ENCODE measurements around the gene IGFBP4. TPM values are rescaled to one million over a fixed set of nuclear protein-coding genes. Genes with fewer than 3 reads are reported as not detected.

IGFBP4 gene
- total RNA-seq, 2 donors from 2014 or later = 88.7 to 315 TPM

DNA sequence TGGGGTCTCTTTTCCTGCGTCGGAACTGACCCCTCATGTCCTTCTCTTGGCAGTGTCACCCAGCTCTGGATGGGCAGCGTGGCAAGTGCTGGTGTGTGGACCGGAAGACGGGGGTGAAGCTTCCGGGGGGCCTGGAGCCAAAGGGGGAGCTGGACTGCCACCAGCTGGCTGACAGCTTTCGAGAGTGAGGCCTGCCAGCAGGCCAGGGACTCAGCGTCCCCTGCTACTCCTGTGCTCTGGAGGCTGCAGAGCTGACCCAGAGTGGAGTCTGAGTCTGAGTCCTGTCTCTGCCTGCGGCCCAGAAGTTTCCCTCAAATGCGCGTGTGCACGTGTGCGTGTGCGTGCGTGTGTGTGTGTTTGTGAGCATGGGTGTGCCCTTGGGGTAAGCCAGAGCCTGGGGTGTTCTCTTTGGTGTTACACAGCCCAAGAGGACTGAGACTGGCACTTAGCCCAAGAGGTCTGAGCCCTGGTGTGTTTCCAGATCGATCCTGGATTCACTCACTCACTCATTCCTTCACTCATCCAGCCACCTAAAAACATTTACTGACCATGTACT lies 13.2 kb downstream of the IGFBP4 start:
- ATAC-seq (no peak), DNase-seq (no peak)
- no peaks in the 10 kb centered on the region for H3K36me3 ChIP-seq (replicated peaks in 1 of 2; ENCODE audit: insufficient read depth in 1 of 2, low read depth in 2 of 2)
- H3K27ac ChIP-seq = peak overlapping the region in 1 of 4 donors; percentile 11
- TF ChIP-seq, protein P1, sequence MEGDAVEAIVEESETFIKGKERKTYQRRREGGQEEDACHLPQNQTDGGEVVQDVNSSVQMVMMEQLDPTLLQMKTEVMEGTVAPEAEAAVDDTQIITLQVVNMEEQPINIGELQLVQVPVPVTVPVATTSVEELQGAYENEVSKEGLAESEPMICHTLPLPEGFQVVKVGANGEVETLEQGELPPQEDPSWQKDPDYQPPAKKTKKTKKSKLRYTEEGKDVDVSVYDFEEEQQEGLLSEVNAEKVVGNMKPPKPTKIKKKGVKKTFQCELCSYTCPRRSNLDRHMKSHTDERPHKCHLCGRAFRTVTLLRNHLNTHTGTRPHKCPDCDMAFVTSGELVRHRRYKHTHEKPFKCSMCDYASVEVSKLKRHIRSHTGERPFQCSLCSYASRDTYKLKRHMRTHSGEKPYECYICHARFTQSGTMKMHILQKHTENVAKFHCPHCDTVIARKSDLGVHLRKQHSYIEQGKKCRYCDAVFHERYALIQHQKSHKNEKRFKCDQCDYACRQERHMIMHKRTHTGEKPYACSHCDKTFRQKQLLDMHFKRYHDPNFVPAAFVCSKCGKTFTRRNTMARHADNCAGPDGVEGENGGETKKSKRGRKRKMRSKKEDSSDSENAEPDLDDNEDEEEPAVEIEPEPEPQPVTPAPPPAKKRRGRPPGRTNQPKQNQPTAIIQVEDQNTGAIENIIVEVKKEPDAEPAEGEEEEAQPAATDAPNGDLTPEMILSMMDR (IDR thresholded peaks at IDR 0.05) = no peak
- TF ChIP-seq POLR2A (IDR thresholded peaks at IDR 0.05) = no peak
- no peaks in the 10 kb centered on the region for H3K27me3 ChIP-seq
- intact Hi-C loops (cut with DNase I) = no loop called here
- 74 to 81% methylated on average over 6 to 16 of the region's 16 CpGs for WGBS, 2 donors
- no peaks in the 10 kb centered on the region for H3K9me3 ChIP-seq
- no peak overlapping the region for H3K4me3 ChIP-seq
- peaks cover 22% of the 10 kb centered on the region for H3K4me1 ChIP-seq

DNA sequence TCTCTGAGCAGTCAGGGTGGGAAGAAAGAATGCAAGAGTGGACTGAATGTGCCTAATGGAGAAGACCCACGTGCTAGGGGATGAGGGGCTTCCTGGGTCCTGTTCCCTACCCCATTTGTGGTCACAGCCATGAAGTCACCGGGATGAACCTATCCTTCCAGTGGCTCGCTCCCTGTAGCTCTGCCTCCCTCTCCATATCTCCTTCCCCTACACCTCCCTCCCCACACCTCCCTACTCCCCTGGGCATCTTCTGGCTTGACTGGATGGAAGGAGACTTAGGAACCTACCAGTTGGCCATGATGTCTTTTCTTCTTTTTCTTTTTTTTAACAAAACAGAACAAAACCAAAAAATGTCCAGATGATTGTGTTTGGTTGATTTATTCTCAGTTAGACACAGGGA lies 14.1 kb downstream of the IGFBP4 start:
- no peak for DNase-seq
- intact Hi-C loops (cut with DNase I) = no loop called here
- no peaks in the 10 kb centered on the region for H3K9me3 ChIP-seq

DNA sequence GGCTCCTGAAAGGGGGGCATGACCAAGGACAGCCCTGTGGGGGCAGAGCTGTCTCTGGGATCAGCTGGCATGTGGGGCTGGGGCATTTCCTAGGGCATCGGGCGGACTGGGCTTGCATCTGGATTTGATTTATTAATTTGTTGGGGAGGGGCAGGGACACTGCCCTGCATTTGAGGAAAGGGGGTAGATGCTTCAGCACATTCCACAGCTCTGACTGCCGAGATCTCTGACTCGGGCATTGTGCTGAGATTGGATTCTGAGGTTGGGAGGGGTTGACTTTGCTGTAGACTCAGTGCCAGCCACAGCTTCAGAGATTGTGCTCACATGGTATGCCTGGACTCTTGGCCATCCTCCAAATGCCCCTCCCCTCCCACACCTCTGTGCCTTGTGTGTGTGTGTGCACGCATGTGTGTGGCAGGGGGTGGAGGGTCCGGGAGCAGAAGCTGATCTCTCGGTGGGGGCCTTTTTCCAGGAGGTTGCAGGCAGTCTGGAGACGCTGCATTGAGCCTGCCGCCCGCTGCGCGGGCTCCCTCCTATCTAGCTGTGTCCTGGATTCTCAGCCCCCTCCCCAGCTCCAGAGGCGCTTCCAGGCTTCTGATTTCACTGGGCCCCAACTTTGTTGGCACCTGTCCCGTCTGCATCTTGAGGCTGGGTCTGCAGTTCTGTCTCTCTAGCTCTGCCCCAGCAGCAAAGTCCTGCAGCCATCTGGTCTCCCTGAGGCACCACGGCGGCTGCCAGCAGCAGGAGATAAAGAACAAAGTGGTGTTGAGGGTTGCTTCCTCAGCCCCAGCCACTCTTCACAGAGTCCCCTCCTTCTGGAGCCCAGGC lies 14.9 kb downstream of the IGFBP4 start:
- Histone ChIP-seq H3K36me3 (replicated peaks in 1 of 2; ENCODE audit: insufficient read depth in 1 of 2, low read depth in 2 of 2) (no peaks in the 10 kb centered on the region), H3K4me1 (peaks cover 22% of the 10 kb centered on the region), H3K27me3 (no peaks in the 10 kb centered on the region), H3K4me3 (no peak overlapping the region), H3K27ac (peak overlapping the region in 2 of 4 donors; percentile 2 to 17), H3K9me3 (no peaks in the 10 kb centered on the region)
- no peak for TF ChIP-seq POLR2A (IDR thresholded peaks at IDR 0.05)
- TF ChIP-seq, protein P1 (IDR thresholded peaks at IDR 0.05) = no peak
- DNase-seq (peak in 3 of 4 donors; percentile 36 to 66 (median 44)), ATAC-seq (peak; percentile 58)
- 32 to 33% methylated on average over 6 to 16 of the region's 16 CpGs for WGBS, 2 donors
- intact Hi-C loops (cut with DNase I) = no loop called here

More for the DNA sequence above, 14.1 kb downstream of the IGFBP4 start:
- peak overlapping the region in 1 of 4 donors; percentile 11 for H3K27ac ChIP-seq
- 55 to 65% methylated on average over 3 of the region's 3 CpGs for WGBS, 2 donors
- no peaks in the 10 kb centered on the region for H3K36me3 ChIP-seq (replicated peaks in 1 of 2; ENCODE audit: insufficient read depth in 1 of 2, low read depth in 2 of 2)
- H3K4me1 ChIP-seq = peaks cover 22% of the 10 kb centered on the region
- H3K4me3 ChIP-seq = no peak overlapping the region
- no peak for TF ChIP-seq POLR2A (IDR thresholded peaks at IDR 0.05)
- TF ChIP-seq, protein P1 (IDR thresholded peaks at IDR 0.05) = no peak
- ATAC-seq = no peak
- H3K27me3 ChIP-seq = no peaks in the 10 kb centered on the region

DNA sequence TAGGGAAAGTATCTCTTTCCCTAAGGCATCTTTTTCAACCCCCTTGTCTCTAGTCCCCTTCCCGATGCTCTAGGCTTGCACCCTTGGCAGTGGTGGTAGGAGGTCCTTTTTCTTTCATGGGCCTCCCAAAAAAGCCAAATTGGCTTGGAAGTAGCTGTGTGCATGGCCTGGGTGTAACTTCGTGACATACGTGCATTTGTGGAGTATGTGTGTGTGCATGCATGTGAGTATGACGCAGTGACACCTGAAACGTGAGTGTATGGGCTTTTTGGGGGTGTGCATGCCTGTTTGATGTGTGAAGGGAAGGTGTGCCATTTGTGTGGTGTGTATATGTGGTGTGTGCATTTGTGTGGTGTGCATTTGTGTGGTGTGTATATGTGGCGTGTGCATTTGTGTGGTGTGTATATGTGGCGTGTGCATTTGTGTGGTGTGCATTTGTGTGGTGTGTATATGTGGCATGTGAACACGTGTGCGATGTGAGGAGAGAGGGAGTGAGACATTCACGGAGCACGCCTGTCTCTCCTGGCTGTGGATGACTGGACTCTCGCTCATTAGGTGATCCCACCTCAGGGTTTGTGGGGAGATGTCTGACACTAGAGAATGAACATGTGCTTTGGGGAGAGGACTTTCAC lies 15.7 kb downstream of the IGFBP4 start:
- DNase-seq = no peak
- Histone ChIP-seq H3K36me3 (replicated peaks in 1 of 2; ENCODE audit: insufficient read depth in 1 of 2, low read depth in 2 of 2) (no peaks in the 10 kb centered on the region), H3K4me3 (no peak overlapping the region), H3K27me3 (no peaks in the 10 kb centered on the region), H3K4me1 (peaks cover 22% of the 10 kb centered on the region), H3K27ac (peak overlapping the region in 1 of 4 donors; percentile 17), H3K9me3 (no peaks in the 10 kb centered on the region)
- intact Hi-C loops (cut with DNase I) = no loop called here
- TF ChIP-seq, protein P1 (IDR thresholded peaks at IDR 0.05) = no peak
- TF ChIP-seq POLR2A (IDR thresholded peaks at IDR 0.05) = no peak
- no peak for ATAC-seq
- WGBS, 2 donors = 78% methylated on average over 12 of the region's 12 CpGs

All from body of pancreas (tissue), 4 donors.